IMR-90 (cell line): ENCODE results near the gene PKN3.

Source experiments
- BHLHE40 ChIP-seq: fragments of 150-350 bp; IDR thresholded peaks from 2 replicates; pipeline ENCODE4 v1.6.1; 2016; ENCODE audit warnings: mild to moderate bottlenecking, low read depth, low read length
- CEBPB ChIP-seq: IDR thresholded peaks from 2 replicates; pipeline ENCODE4 v1.6.1; 2012; ENCODE audit warnings: low read depth, low read length, improper control_type of control experiment
- CTCF ChIP-seq: conservative IDR thresholded peaks from 2 replicates; pipeline ENCODE4 v1.5.1; 2012; ENCODE audit warnings: mild to moderate bottlenecking, low read depth, low read length, improper control_type of control experiment
- ELK1 ChIP-seq: fragments of 150-350 bp; IDR thresholded peaks from 2 replicates; pipeline ENCODE4 v1.6.1; 2016; ENCODE audit warnings: low read depth, mild to moderate bottlenecking, low read length, moderate library complexity, borderline replicate concordance
- FOS ChIP-seq: fragments of 150-350 bp; IDR thresholded peaks from 2 replicates; pipeline ENCODE4 v1.6.1; 2016; ENCODE audit warnings: low read depth, low read length
- MXI1 ChIP-seq: IDR thresholded peaks from 2 replicates; pipeline ENCODE4 v1.6.1; 2012; ENCODE audit warnings: low read depth, mild to moderate bottlenecking, low read length, moderate library complexity, borderline replicate concordance
- POLR2A ChIP-seq: IDR thresholded peaks from 2 replicates; pipeline ENCODE4 v1.6.1; 2012; ENCODE audit warnings: mild to moderate bottlenecking, low read depth, low read length
- RAD21 ChIP-seq: IDR thresholded peaks from 2 replicates; pipeline ENCODE4 v1.6.1; 2012; ENCODE audit warnings: low read length, improper control_type of control experiment
- RCOR1 ChIP-seq: IDR thresholded peaks from 2 replicates; pipeline ENCODE4 v1.6.1; 2012; ENCODE audit warnings: mild to moderate bottlenecking, low read length, improper control_type of control experiment; ENCODE audit not compliant: insufficient replicate concordance

- TF ChIP-seq RCOR1: no peak
- TF ChIP-seq CTCF: no peak
- TF ChIP-seq RAD21: no peak
- no peak for TF ChIP-seq BHLHE40
- TF ChIP-seq POLR2A: no peak
- no peak for TF ChIP-seq FOS
- no peak for TF ChIP-seq CEBPB
- no peak for TF ChIP-seq ELK1
- no peak for TF ChIP-seq MXI1
Observed at GRCh38 chr9:128729766-128730517, 27.6 kb downstream of the PKN3 start.
